HepG2 (cell line): ENCODE measurements around the gene LLGL1. TPM values are rescaled to one million over a fixed set of nuclear protein-coding genes. Genes with fewer than 3 reads are reported as not detected.

Experiments used
- ATAC-seq: fragments of 200-7000 bp; cut with Tn5 transposase; 3 replicates; pipeline ENCODE4 v1.9.1; 2020; ENCODE audit warnings: mild to moderate bottlenecking, moderate library complexity
- BruUV-seq: library from RNA; stranded (reverse); fragments of 400-500 nt; replicated peaks from 2 replicates; lab custom pipeline; 2021; lab: Mats Ljungman, UMichigan
- CTCF ChIA-PET: fragments of 300-600 bp; formaldehyde crosslinking; extraction: SDS; loops from one replicate; lab custom pipeline; 2021; ENCODE audit warnings: low total read pairs, inconsistent platforms, low intra/inter-chr PET ratio; lab: Yijun Ruan, JAX
- POLR2A ChIA-PET: fragments of 350-600 bp; sonication (Branson Sonifier 250); formaldehyde crosslinking; loops from one replicate; lab custom pipeline; 2020; ENCODE audit warnings: antibody characterized with exemption, inconsistent platforms; lab: Yijun Ruan, JAX
- DNase-seq: peaks from one replicate; pipeline ENCODE4 v3.0.0-alpha.2; 2015; ENCODE audit warnings: low spot score
- FAIRE-seq: peaks from 3 replicates; lab custom pipeline; 2011; peaks lifted over from hg19 to GRCh38; lab: Jason Lieb, UNC
- H2AFZ ChIP-seq: one replicate; pipeline ENCODE4 v1.6.1; 2011; ENCODE audit warnings: low read length, inconsistent platforms
- H3K27ac ChIP-seq: fragments of 300-600 bp; 3 replicates; pipeline ENCODE4 v1.8.0; 2011; ENCODE audit warnings: mixed run types, mild to moderate bottlenecking, mixed read lengths, low read length, inconsistent platforms; ENCODE audit not compliant: insufficient read depth; ENCODE audit errors: extremely low read length
- H3K27me3 ChIP-seq, 2 experiments: fragments of 200-600 bp in 1 of 2; 2 replicates in 1 of 2; 3 replicates in 1 of 2; pipeline versions ENCODE4 v1.6.0 to v1.8.0; 2011; ENCODE audit warnings: low read length in 2 of 2, mild to moderate bottlenecking in 2 of 2, moderate library complexity in 2 of 2, inconsistent platforms in 1 of 2; ENCODE audit not compliant: insufficient read depth in 2 of 2, control insufficient read depth in 1 of 2
- H3K36me3 ChIP-seq, 2 experiments: fragments of 200-600 bp in 1 of 2; replicated peaks in 1 of 2; 2 replicates in 1 of 2; 3 replicates in 1 of 2; pipeline versions ENCODE4 v1.5.1 to v1.8.0; 2011; ENCODE audit warnings: low read length in 2 of 2, inconsistent platforms in 1 of 2; ENCODE audit not compliant: insufficient read depth in 2 of 2, control insufficient read depth in 1 of 2
- H3K4me1 ChIP-seq: 2 replicates; pipeline ENCODE4 v1.5.1; 2012; ENCODE audit warnings: low read length, inconsistent platforms; ENCODE audit not compliant: insufficient read depth
- H3K4me2 ChIP-seq: 2 replicates; pipeline ENCODE4 v1.6.0; 2011; ENCODE audit warnings: low read depth, low read length, inconsistent platforms
- H3K4me3 ChIP-seq, 3 experiments: fragments of 200-600 bp in 1 of 3; sonication (generic), shearing (Covaris generic) in 1 of 3; replicated peaks in 1 of 3; 2 replicates each; pipeline ENCODE4 v1.5.1; 2011 to 2016; ENCODE audit warnings: low read length in 3 of 3, inconsistent platforms in 2 of 3, low read depth in 2 of 3, mild to moderate bottlenecking in 2 of 3, control low read depth in 1 of 3, mixed read lengths in 1 of 3; ENCODE audit not compliant: insufficient read depth in 1 of 3
- H3K79me2 ChIP-seq: one replicate; pipeline ENCODE4 v1.6.1; 2011; ENCODE audit warnings: low read length, inconsistent platforms; ENCODE audit not compliant: insufficient read depth
- H3K9ac ChIP-seq: 2 replicates; pipeline ENCODE4 v1.6.0; 2011; ENCODE audit warnings: mild to moderate bottlenecking, low read depth, low read length, inconsistent platforms; ENCODE audit not compliant: insufficient read depth
- H3K9me3 ChIP-seq: 2 replicates; pipeline ENCODE4 v1.5.1; 2012; ENCODE audit warnings: mild to moderate bottlenecking, low read length
- H4K20me1 ChIP-seq: 2 replicates; pipeline ENCODE4 v1.6.0; 2011; ENCODE audit warnings: inconsistent platforms, mild to moderate bottlenecking, low read length, moderate library complexity; ENCODE audit not compliant: insufficient read depth
- ATF1 ChIP-seq: IDR thresholded peaks from 2 replicates; pipeline ENCODE4 v1.6.1; 2016; ENCODE audit warnings: mild to moderate bottlenecking, control low read depth
- GABPA ChIP-seq, 2 experiments: IDR thresholded peaks; 2 replicates each; pipeline ENCODE4 v1.6.1; 2011 to 2016; ENCODE audit warnings: low read depth in 2 of 2, low read length in 1 of 2, missing biosample characterization in 1 of 2, missing genetic modification characterization in 1 of 2
- HOXD1 ChIP-seq: sonication (generic); formaldehyde crosslinking; IDR thresholded peaks from 2 replicates; pipeline ENCODE4 v1.5.0; 2020; ENCODE audit warnings: missing genetic modification reagents
- KAT7 ChIP-seq: IDR thresholded peaks from 2 replicates; pipeline ENCODE4 v1.6.1; 2018; ENCODE audit warnings: borderline replicate concordance, missing compliant biosample characterization
- MBNL3 ChIP-seq: fragments of 250-450 bp; sonication (Bioruptor Pico); conservative IDR thresholded peaks from 2 replicates; pipeline ENCODE4 v1.8.0; 2022; ENCODE audit warnings: mild to moderate bottlenecking, inconsistent platforms
- PAX8 ChIP-seq: sonication (generic); formaldehyde crosslinking; IDR thresholded peaks from 2 replicates; pipeline ENCODE4 v1.8.0; 2022; ENCODE audit warnings: mild to moderate bottlenecking, missing genetic modification reagents, borderline replicate concordance
- PITX1 ChIP-seq: sonication (generic); formaldehyde crosslinking; IDR thresholded peaks from 2 replicates; pipeline ENCODE4 v1.5.1; 2020; ENCODE audit warnings: mild to moderate bottlenecking, missing genetic modification reagents
- PTBP1 ChIP-seq: fragments of 200-400 bp; formaldehyde crosslinking; IDR thresholded peaks from 2 replicates; pipeline ENCODE4 v1.6.1; 2018; ENCODE audit warnings: low read length, low read depth; ENCODE audit not compliant: poor library complexity, severe bottlenecking
- ZNF224 ChIP-seq: sonication (generic); formaldehyde crosslinking; IDR thresholded peaks from 2 replicates; pipeline ENCODE4 v1.5.0; 2020; ENCODE audit warnings: mild to moderate bottlenecking, missing genetic modification reagents
- ZNF460 ChIP-seq: sonication (generic); formaldehyde crosslinking; IDR thresholded peaks from 2 replicates; pipeline ENCODE4 v1.5.1; 2020; ENCODE audit warnings: missing genetic modification reagents, mild to moderate bottlenecking, borderline replicate concordance
- ZNF775 ChIP-seq: sonication (generic); formaldehyde crosslinking; IDR thresholded peaks from 2 replicates; pipeline ENCODE4 v1.4.0; 2020; ENCODE audit warnings: missing genetic modification reagents, mild to moderate bottlenecking, moderate library complexity, borderline replicate concordance
- ZNF891 ChIP-seq: sonication (generic); formaldehyde crosslinking; IDR thresholded peaks from 2 replicates; pipeline ENCODE4 v1.5.0; 2020; ENCODE audit warnings: mild to moderate bottlenecking, missing genetic modification reagents
- WGBS: methylation state at CpG from one replicate; pipeline ENCODE4 v1.1.6; 2017; ENCODE audit warnings: low lambda C conversion rate; 5-methylcytosine and 5-hydroxymethylcytosine counted together
- in situ Hi-C: cut with HindIII; loops from 2 replicates; pipeline ENCODE4 v1.10.0; 2017; ENCODE audit warnings: low pct_unique_long_range_greater_than_20kb; ENCODE audit not compliant: extremely low pct_ligation_motif_present
- intact Hi-C: fragments of 100-400 bp; cut with micrococcal nuclease; formaldehyde crosslinking; loops from one replicate; pipeline ENCODE4 v1.10.0; 2022; ENCODE audit not compliant: unreplicated experiment
- polyA plus RNA-seq, 8 experiments: library from polyadenylated mRNA; depleted of rRNA in 3 of 8; stranded (reverse) in 7 of 8; unstranded in 1 of 8; fragments of >200 nt; fragmentation: Illumina TruSeq in 4 of 8; extraction: Trizol in 4 of 8; gene quantifications; 2 replicates each; pipeline versions ENCODE4 v1.2.1 to v1.2.3, GENCODE V29; 2011 to 2016; ENCODE audit warnings: low read depth in 4 of 8, missing spikeins in 1 of 8, mixed read lengths in 1 of 8; ENCODE audit not compliant: insufficient read depth in 1 of 8
- total RNA-seq, 5 experiments: library from RNA; depleted of rRNA; stranded (reverse); fragments of >200 nt; fragmentation: Illumina TruSeq; extraction: Trizol; gene quantifications; 2 replicates each; pipeline ENCODE4 v1.2.3, GENCODE V29; 2016; ENCODE audit warnings: low read depth in 1 of 5
- TF ChIP-seq, protein P1 (sequence below): sonication (generic); formaldehyde crosslinking; IDR thresholded peaks from 2 replicates; pipeline ENCODE4 v1.8.0; 2022; ENCODE audit warnings: missing genetic modification reagents, mild to moderate bottlenecking, inconsistent platforms, borderline replicate concordance
- TF ChIP-seq, protein P2 (sequence below): IDR thresholded peaks from 2 replicates; pipeline ENCODE4 v1.6.1; 2016; ENCODE audit warnings: missing genetic modification reagents, missing compliant biosample characterization
- TF ChIP-seq, protein P3 (sequence below): sonication (generic); formaldehyde crosslinking; IDR thresholded peaks from 2 replicates; pipeline ENCODE4 v1.4.0; 2020; ENCODE audit warnings: missing genetic modification reagents, mild to moderate bottlenecking, borderline replicate concordance

The LLGL1 gene
- total and polyA plus RNA-seq, 2 of the 13 experiments (the other 11 are each of a cell fraction or from before 2014, with no cell fraction given) = 15.0 to 15.3 TPM

DNA sequence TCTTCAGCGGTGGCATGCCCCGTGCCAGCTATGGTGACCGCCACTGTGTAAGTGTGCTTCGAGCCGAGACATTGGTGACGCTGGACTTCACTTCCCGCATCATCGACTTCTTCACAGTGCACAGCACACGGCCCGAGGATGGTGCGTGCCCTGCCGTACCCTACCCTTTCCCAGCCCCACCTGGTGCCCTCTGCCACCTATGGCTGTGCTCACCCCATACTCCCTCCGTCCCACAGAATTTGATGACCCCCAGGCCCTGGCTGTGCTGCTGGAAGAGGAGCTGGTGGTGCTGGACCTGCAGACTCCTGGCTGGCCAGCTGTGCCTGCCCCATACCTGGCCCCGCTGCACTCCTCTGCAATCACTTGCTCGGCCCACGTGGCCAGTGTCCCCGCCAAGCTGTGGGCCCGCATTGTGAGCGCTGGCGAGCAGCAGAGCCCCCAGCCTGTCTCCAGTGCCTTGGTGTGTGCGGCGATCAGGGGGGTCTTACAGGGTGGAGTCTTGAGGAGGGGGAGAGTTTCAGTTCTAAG is 9.5 kb downstream of the LLGL1 start:
- no peaks in the 10 kb centered on the region for H3K9me3 ChIP-seq
- in situ Hi-C loops = no loop called here
- no peak overlapping the region for H3K4me3 ChIP-seq
- no peaks in the 10 kb centered on the region for H3K4me1 ChIP-seq
- no peak overlapping the region for H2AFZ ChIP-seq
- DNase-seq = no peak
- no peaks in the 10 kb centered on the region for H4K20me1 ChIP-seq
- BruUV-seq = TSS peak; percentile 23
- H3K4me2 ChIP-seq = no peak overlapping the region
- 99% methylated on average over 9 of the region's 22 CpGs for WGBS
- H3K79me2 ChIP-seq = peaks cover under 1% of the 10 kb centered on the region
- no peak for TF ChIP-seq PAX8 (CRISPR knock-in tag)
- TF ChIP-seq, protein P1, sequence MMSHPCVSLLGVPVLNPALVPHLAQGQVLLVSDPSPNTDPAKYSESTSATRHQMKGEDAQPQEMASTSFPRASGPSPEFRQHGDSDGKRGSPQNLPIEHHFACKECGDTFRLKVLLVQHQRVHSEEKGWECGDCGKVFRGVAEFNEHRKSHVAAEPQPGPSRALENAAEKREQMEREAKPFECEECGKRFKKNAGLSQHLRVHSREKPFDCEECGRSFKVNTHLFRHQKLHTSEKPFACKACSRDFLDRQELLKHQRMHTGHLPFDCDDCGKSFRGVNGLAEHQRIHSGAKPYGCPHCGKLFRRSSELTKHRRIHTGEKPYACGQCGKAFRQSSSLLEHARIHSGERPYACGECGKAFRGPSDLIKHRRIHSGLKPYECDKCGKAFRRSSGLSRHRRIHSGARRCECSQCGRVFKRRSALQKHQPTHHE (CRISPR knock-in tag) = no peak
- TF ChIP-seq ATF1 (CRISPR knock-in tag) = no peak
- no peak for TF ChIP-seq ZNF775 (CRISPR knock-in tag)
- TF ChIP-seq GABPA (IDR thresholded peaks at IDR 0.05; ENCODE audit: low read depth, low read length) = no peak
- TF ChIP-seq GABPA (CRISPR knock-in tag; IDR thresholded peaks at IDR 0.05; ENCODE audit: low read depth) = no peak
- TF ChIP-seq KAT7 (CRISPR knock-in tag) = no peak
- TF ChIP-seq, protein P2, sequence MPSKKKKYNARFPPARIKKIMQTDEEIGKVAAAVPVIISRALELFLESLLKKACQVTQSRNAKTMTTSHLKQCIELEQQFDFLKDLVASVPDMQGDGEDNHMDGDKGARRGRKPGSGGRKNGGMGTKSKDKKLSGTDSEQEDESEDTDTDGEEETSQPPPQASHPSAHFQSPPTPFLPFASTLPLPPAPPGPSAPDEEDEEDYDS = no peak
- no peak for TF ChIP-seq ZNF224 (CRISPR knock-in tag)
- TF ChIP-seq, protein P3, sequence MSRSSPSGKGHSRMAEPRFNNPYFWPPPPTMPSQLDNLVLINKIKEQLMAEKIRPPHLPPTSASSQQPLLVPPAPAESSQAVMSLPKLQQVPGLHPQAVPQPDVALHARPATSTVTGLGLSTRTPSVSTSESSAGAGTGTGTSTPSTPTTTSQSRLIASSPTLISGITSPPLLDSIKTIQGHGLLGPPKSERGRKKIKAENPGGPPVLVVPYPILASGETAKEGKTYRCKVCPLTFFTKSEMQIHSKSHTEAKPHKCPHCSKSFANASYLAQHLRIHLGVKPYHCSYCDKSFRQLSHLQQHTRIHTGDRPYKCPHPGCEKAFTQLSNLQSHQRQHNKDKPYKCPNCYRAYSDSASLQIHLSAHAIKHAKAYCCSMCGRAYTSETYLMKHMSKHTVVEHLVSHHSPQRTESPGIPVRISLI (CRISPR knock-in tag) = no peak
- TF ChIP-seq PTBP1 = no peak
- TF ChIP-seq PITX1 (CRISPR knock-in tag) = no peak
- TF ChIP-seq MBNL3 = no peak
- no peak for TF ChIP-seq ZNF891 (CRISPR knock-in tag)
- no peak for TF ChIP-seq ZNF460 (CRISPR knock-in tag)
- TF ChIP-seq HOXD1 (CRISPR knock-in tag) = no peak
- TF ChIP-seq, all 625 proteins: peak for 0
- ATAC-seq = no peak
- Histone ChIP-seq H3K27me3 (no peaks in the 10 kb centered on the region), H3K27ac (no peak overlapping the region), H3K36me3 (peaks cover 11 to 30% of the 10 kb centered on the region in 2 experiments; a peak in 4 of 5 replicates), H3K9ac (no peak overlapping the region)
- CTCF ChIA-PET = no interaction called here
- POLR2A ChIA-PET = no interaction called here
- intact Hi-C loops = no loop called here
- no peak for FAIRE-seq
